Activated CD8-positive, alpha-beta T cell treated with anti-CD3 and anti-CD28 coated beads for 36 hours (primary cell): ENCODE data around the gene ADORA2A. TPM values are rescaled to one million over a fixed set of nuclear protein-coding genes. Genes with fewer than 3 reads are reported as not detected.
"Not testable (repeated sequence)": the region's sequence is repeated elsewhere in the genome, so short reads cannot be mapped to it uniquely, and the experiment has no call there.

Experiments
- ATAC-seq: fragments of 200-7000 bp; cut with Tn5 transposase; one replicate; pipeline ENCODE4 v1.10.0; 2021; ENCODE audit warnings: mild to moderate bottlenecking, moderate library complexity
- CTCF ChIA-PET: fragments of 350-600 bp; sonication (Branson Sonifier 250); formaldehyde crosslinking; loops from one replicate; lab custom pipeline; 2021; ENCODE audit warnings: antibody characterized with exemption; lab: Charles Lee
- POLR2A ChIA-PET: fragments of 350-600 bp; sonication (Branson Sonifier 250); formaldehyde crosslinking; loops from one replicate; lab custom pipeline; 2021; ENCODE audit warnings: antibody characterized with exemption; lab: Charles Lee
- DNase-seq: peaks from one replicate; pipeline ENCODE4 v3.0.0-alpha.2; 2020
- H3K27ac Mint-ChIP-seq: one replicate; pipeline ENCODE4 v1.8.0; 2021; ENCODE audit warnings: mild to moderate bottlenecking, mixed read lengths
- H3K27me3 Mint-ChIP-seq: one replicate; pipeline ENCODE4 v1.8.0; 2021; ENCODE audit warnings: mixed read lengths
- H3K36me3 Mint-ChIP-seq: one replicate; pipeline ENCODE4 v1.8.0; 2021; ENCODE audit warnings: low read depth, mixed read lengths
- H3K4me1 Mint-ChIP-seq: one replicate; pipeline ENCODE4 v1.8.0; 2021; ENCODE audit warnings: low read depth, mixed read lengths
- H3K4me3 Mint-ChIP-seq: one replicate; pipeline ENCODE4 v1.8.0; 2021; ENCODE audit warnings: mild to moderate bottlenecking, moderate library complexity, mixed read lengths
- H3K9me3 Mint-ChIP-seq: one replicate; pipeline ENCODE4 v1.8.0; 2021; ENCODE audit warnings: mixed read lengths
- intact Hi-C: fragments of 100-400 bp; cut with micrococcal nuclease; formaldehyde crosslinking; loops from one replicate; pipeline ENCODE4 v1.10.0; 2022
- total RNA-seq, 2 experiments: library from RNA; stranded (reverse); gene quantifications; one replicate each; pipeline ENCODE4 v1.2.3, GENCODE V29; 2021
- TF ChIP-seq, protein P1 (sequence below): fragments of 200-600 bp; IDR thresholded peaks from one replicate; pipeline ENCODE4 v1.8.0; 2022; ENCODE audit warnings: antibody characterized with exemption, mild to moderate bottlenecking

The ADORA2A gene
- total RNA-seq, 2 experiments from 2014 or later: 41.4 to 42.9 TPM

DNA sequence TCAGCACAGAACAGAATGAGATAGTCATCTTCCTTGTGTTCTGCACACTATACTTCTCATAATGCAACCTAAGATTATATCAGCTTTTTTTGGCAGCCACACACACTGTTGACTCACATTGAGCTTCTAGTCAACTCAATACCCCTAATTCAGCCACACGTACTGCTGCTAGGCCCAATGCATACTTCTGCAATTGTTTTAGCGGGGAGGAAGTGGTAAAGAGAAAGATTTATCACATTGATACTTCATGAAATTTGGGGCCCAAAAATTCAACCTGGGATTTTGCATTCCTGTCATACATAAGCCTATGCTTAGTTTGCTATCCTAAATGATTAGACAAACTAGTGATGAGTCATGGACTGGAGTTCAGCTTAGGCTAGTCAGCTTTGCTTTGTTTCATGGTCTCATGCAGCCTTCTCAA, 59.1 kb downstream of the ADORA2A start:
- Mint-ChIP-seq H3K27ac (no peak overlapping the region), H3K36me3 (no peaks in the 10 kb centered on the region), H3K9me3 (no peaks in the 10 kb centered on the region), H3K27me3 (no peaks in the 10 kb centered on the region), H3K4me1 (peaks cover 17% of the 10 kb centered on the region), H3K4me3 (no peak overlapping the region)
- CTCF ChIA-PET: interaction anchor here (1.1 to 2.3 kb wide), 4 partner anchors 15 to 64 kb away, joined by 3 to 11 read pairs (median 7); no protein-coding TSS in a partner anchor
- DNase-seq: peak; percentile 40
- intact Hi-C loops: loop anchor here (5.0 kb wide), 1 partner anchor 54 kb away; no protein-coding TSS in a partner anchor
- POLR2A ChIA-PET: interaction anchor here (0.7 to 1.2 kb wide), 7 partner anchors 12 to 182 kb away, joined by 3 to 5 read pairs (median 4); partner anchors contain the start of gene ADORA2A
- ATAC-seq: peak; percentile 92
- TF ChIP-seq, protein P1, sequence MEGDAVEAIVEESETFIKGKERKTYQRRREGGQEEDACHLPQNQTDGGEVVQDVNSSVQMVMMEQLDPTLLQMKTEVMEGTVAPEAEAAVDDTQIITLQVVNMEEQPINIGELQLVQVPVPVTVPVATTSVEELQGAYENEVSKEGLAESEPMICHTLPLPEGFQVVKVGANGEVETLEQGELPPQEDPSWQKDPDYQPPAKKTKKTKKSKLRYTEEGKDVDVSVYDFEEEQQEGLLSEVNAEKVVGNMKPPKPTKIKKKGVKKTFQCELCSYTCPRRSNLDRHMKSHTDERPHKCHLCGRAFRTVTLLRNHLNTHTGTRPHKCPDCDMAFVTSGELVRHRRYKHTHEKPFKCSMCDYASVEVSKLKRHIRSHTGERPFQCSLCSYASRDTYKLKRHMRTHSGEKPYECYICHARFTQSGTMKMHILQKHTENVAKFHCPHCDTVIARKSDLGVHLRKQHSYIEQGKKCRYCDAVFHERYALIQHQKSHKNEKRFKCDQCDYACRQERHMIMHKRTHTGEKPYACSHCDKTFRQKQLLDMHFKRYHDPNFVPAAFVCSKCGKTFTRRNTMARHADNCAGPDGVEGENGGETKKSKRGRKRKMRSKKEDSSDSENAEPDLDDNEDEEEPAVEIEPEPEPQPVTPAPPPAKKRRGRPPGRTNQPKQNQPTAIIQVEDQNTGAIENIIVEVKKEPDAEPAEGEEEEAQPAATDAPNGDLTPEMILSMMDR: no peak

DNA sequence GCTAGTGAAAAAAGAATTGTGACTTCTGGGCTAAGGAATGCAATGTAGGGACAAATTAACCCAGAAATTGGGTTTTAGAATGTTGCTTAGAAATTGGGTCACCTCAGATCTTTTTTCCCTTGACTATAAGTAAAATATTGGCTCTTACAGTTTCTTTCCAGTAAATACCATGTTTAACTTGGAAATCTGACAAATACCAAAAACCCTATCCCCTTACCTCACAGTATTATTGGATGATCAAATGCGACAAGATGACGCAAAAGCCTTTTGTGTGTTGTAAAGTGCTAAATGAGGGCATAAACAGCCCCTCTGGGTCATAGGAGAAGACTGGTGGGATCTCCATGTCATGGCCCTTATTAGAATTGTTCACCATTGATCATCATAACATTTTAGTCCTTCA, 61.6 kb downstream of the ADORA2A start:
- peaks cover 10% of the 10 kb centered on the region for H3K27me3 Mint-ChIP-seq
- ATAC-seq: no peak
- ChIA-PET POLR2A (no interaction called here), CTCF (no interaction called here)
- TF ChIP-seq, protein P1: no peak
- no peak overlapping the region for H3K27ac Mint-ChIP-seq
- DNase-seq: no peak
- peaks cover 8% of the 10 kb centered on the region for H3K4me1 Mint-ChIP-seq
- no peaks in the 10 kb centered on the region for H3K36me3 Mint-ChIP-seq
- H3K9me3 Mint-ChIP-seq: no peaks in the 10 kb centered on the region
- no peak overlapping the region for H3K4me3 Mint-ChIP-seq
- intact Hi-C loops: loop anchor here (5.0 kb wide), 1 partner anchor 57 kb away; no protein-coding TSS in a partner anchor

DNA sequence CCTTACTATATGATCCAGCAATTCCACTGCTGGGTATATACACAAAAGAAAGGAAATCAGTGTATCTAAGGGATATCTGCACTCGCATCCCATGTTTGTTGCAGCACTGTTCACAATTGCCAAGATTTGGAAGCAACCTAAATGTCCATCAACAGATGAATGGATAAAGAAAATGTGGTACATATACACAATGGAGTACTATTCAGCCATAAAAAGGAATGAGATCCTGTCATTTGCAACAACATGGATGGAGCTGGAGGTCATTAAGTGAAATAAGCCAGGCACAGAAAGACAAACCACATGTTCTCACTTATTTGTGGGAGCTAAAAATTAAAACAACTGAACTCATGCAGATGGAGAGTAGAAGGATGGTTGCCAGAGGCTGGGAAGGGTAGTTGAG, 62.0 kb downstream of the ADORA2A start:
- ATAC-seq, H3K27ac Mint-ChIP-seq, H3K36me3 Mint-ChIP-seq, DNase-seq, H3K9me3 Mint-ChIP-seq, POLR2A ChIA-PET, H3K4me3 Mint-ChIP-seq, CTCF ChIA-PET, H3K4me1 Mint-ChIP-seq: not testable (repeated sequence)
- intact Hi-C loops: loop anchor here (5.0 kb wide), 1 partner anchor 57 kb away; no protein-coding TSS in a partner anchor
- H3K27me3 Mint-ChIP-seq: peaks cover 11% of the 10 kb centered on the region

Other genes starting within 250 kb of the ADORA2A start
- under 1 TPM; 0.65 to 0.95 TPM for gene SUSD2, start 246.1 kb upstream of the ADORA2A start, total RNA-seq
- not detected for gene GGT5, start 182.5 kb upstream of the ADORA2A start, total RNA-seq
- 10 to 100 TPM; 38.9 to 39.0 TPM for gene SPECC1L, start 156.8 kb upstream of the ADORA2A start, total RNA-seq
- under 1 TPM; 0.16 to 0.49 TPM for gene UPB1, start 67.7 kb downstream of the ADORA2A start, total RNA-seq
- 100 to 1,000 TPM in 1 of 2 experiments, 10 to 100 TPM in 1; 99.7 to 111 TPM for gene GUCD1, start 127.5 kb downstream of the ADORA2A start, total RNA-seq
- gene SNRPD3, start 128.4 kb downstream of the ADORA2A start, total RNA-seq: 100 to 1,000 TPM; 153 to 165 TPM
- gene LRRC75B, start 165.5 kb downstream of the ADORA2A start, total RNA-seq: 1 to 10 TPM; 1.2 to 1.5 TPM
- gene GGT1, start 175.6 kb downstream of the ADORA2A start, total RNA-seq: 10 to 100 TPM; 15.6 to 17.8 TPM